Activated T-cell treated with anti-CD3 and anti-CD28 coated beads, Interleukin-2, amount 50 U/mL, for 48 hours (primary cell): ENCODE data around the gene PCDHGA5.
"Not testable (repeated sequence)": the region's sequence is repeated elsewhere in the genome, so short reads cannot be mapped to it uniquely, and the experiment has no call there.

Experiments
- DNase-seq, 2 experiments: peaks; one replicate each; pipeline ENCODE4 v3.0.0-alpha.2; 2020

Gene PCDHGA5

GRCh38 chr5:141388661-141389060, 24.7 kb downstream of the PCDHGA5 start:
- DNase-seq = no peak

- no peak for DNase-seq
Measured at GRCh38 chr5:141389153-141390042, 25.4 kb downstream of the PCDHGA5 start.

DNA sequence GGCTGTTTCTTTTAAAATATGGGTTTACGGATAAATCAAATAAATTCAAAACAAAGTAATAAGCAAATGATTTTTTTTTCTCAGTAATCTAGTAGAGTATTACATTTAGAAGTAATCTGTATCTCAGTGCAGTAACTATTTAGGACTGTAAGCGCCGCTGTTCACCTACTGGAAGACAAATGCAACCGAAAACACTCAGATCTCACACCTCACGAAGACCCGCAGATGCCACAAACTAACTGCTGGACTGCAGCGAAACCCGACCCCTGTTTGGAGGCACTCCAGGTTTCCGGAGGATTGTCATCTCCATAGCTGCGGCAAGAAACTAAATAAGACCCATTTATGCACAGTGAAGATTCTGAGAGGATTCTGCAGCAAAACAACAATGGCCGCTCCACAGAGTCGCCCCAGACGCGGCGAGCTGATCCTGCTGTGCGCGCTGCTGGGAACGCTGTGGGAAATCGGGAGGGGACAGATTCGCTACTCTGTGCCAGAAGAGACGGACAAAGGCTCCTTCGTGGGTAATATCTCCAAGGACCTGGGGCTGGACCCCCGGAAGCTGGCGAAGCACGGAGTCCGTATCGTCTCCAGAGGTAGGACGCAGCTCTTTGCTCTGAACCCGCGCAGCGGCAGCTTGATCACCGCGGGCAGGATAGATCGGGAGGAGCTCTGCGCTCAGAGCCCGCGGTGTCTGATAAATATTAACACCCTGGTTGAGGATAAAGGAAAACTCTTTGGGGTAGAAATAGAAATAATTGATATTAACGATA, 28.7 kb downstream of the PCDHGA5 start, which contains the start of gene PCDHGA8:
Gene PCDHGA8, plus strand, starts transcription at position 205 of the 770 bp plus-strand sequence. Its CDS starts 181 bp downstream, at position 386.
- no peak for DNase-seq

GRCh38 chr5:141393267-141393666, 29.3 kb downstream of the PCDHGA5 start:
- DNase-seq = no peak

DNA sequence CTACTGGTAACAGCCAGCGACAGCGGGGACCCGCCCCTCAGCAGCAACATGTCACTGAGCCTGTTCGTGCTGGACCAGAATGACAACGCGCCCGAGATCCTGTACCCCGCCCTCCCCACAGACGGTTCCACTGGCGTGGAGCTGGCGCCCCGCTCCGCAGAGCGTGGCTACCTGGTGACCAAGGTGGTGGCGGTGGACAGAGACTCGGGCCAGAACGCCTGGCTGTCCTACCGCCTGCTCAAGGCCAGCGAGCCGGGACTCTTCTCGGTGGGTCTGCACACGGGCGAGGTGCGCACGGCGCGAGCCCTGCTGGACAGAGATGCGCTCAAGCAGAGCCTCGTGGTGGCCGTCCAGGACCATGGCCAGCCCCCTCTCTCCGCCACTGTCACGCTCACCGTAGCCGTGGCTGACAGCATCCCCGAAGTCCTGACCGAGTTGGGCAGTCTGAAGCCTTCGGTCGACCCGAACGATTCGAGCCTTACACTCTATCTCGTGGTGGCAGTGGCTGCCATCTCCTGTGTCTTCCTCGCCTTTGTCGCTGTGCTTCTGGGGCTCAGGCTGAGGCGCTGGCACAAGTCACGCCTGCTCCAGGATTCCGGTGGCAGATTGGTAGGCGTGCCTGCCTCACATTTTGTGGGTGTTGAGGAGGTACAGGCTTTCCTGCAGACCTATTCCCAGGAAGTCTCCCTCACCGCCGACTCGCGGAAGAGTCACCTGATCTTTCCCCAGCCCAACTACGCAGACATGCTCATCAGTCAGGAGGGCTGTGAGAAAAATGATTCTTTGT, 30.6 kb downstream of the PCDHGA5 start:
- DNase-seq = not testable (repeated sequence)

- peak in 1 of 2 experiments; percentile 58 for DNase-seq
Measured at GRCh38 chr5:141397756-141398551, 34.0 kb downstream of the PCDHGA5 start, which contains the start of gene PCDHGB5. TSS of gene PCDHGB5 (plus strand) at chr5:141397947. CDS start at chr5:141398128, 181 bp downstream.

- no peak for DNase-seq
Measured at GRCh38 chr5:141398608-141399007, 34.6 kb downstream of the PCDHGA5 start.

DNA sequence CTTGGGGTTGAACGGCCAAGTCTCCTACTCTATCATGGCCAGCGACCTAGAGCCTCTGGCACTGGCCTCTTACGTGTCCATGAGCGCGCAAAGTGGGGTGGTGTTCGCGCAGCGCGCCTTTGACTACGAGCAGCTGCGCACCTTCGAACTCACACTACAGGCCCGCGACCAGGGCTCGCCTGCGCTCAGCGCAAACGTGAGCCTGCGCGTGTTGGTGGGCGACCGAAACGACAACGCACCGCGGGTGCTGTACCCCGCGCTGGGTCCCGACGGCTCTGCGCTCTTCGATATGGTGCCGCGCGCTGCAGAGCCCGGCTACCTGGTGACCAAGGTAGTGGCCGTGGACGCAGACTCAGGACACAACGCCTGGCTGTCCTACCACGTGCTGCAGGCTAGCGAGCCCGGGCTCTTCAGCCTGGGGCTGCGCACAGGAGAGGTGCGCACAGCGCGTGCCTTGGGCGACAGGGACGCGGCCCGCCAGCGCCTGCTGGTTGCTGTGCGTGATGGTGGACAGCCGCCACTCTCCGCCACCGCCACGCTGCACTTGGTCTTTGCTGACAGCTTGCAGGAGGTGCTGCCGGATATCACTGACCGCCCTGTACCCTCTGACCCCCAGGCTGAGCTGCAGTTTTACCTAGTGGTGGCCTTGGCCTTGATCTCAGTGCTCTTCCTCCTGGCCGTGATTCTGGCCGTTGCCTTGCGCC, 35.7 kb downstream of the PCDHGA5 start:
- no peak for DNase-seq

DNA sequence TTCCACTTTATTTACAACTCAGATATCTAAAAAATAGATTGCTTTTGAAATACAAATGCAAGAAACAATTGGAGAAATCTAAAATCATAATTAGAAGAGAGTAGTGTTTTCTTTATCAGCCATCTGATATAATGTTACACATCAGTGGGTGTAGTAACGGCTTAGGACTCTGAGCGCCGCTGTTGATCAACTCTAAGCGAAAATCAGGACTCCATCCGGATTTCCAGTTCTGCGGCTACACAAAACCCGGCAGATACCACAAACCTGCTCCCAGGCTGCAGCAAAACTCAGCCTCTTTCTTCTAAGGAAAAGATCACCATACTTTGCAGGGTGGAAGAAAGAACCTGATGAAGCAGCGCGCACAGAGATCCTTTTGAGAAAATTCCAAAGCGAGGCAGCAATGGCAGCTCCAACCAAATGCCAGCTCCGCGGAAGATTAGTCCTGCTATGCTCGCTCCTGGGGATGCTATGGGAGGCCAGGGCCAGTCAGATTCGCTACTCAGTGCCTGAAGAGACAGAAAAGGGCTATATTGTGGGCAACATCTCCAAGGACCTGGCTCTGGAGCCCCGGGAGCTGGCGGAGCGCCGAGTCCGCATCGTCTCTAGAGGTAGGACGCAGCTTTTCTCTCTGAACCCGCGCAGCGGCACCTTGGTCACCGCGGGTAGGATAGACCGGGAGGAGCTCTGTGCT, 38.7 kb downstream of the PCDHGA5 start, which contains the start of gene PCDHGA9:
Gene PCDHGA9, plus strand, starts transcription at position 226 of the 691 bp plus-strand sequence. Its CDS starts 175 bp downstream, at position 401.
- DNase-seq = no peak

DNA sequence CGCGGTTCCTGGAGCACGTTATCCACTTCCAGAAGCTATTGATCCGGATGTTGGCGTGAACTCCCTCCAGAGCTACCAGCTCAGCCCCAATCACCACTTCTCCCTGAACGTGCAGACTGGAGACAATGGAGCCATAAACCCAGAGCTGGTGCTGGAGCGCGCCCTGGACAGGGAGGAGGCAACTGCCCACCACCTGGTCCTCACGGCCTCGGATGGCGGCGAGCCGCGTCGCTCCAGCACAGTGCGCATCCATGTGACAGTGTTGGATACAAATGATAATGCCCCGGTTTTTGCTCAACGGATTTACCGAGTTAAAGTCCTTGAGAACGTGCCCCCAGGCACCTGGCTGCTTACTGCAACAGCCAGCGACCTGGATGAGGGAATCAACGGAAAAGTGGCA, 39.4 kb downstream of the PCDHGA5 start:
- no peak for DNase-seq

GRCh38 chr5:141407790-141408505, 44.0 kb downstream of the PCDHGA5 start, which contains the start of gene PCDHGB6:
TSS of gene PCDHGB6 (plus strand) at chr5:141408021. CDS start at chr5:141408203, 182 bp downstream.
- peak; percentile 60 to 64 for DNase-seq

GRCh38 chr5:141409598-141410306, 45.8 kb downstream of the PCDHGA5 start:
- no peak for DNase-seq

GRCh38 chr5:141411575-141411974, 47.6 kb downstream of the PCDHGA5 start:
- DNase-seq = no peak

GRCh38 chr5:141412854-141413539, 49.0 kb downstream of the PCDHGA5 start, which contains the start of gene PCDHGA10:
TSS of gene PCDHGA10 (plus strand) at chr5:141412987. CDS start at chr5:141413176, 189 bp downstream.
- peak in 1 of 2 experiments; percentile 66 for DNase-seq

GRCh38 chr5:141413540-141414069, 49.6 kb downstream of the PCDHGA5 start:
- DNase-seq = no peak

DNA sequence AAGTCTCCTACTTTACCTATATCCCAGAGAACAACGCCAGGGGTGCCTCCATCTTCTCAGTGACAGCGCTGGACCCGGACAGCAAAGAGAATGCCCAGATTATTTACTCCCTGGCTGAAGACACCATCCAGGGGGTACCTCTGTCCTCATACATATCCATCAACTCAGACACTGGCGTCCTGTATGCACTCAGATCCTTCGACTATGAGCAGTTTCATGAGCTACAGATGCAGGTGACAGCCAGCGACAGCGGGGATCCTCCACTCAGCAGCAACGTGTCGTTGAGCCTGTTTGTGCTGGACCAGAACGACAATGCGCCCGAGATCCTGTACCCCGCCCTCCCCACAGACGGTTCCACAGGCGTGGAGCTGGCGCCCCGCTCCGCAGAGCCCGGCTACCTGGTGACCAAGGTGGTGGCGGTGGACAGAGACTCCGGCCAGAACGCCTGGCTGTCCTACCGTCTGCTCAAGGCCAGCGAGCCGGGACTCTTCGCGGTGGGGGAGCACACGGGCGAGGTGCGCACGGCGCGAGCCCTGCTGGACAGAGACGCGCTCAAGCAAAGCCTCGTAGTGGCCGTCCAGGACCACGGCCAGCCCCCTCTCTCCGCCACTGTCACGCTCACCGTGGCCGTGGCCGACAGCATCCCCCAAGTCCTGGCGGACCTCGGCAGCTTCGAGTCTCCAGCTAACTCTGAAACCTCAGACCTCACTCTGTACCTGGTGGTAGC, 50.7 kb downstream of the PCDHGA5 start:
- DNase-seq = not testable (repeated sequence)

GRCh38 chr5:141415275-141415618, 51.3 kb downstream of the PCDHGA5 start:
- not testable (repeated sequence) for DNase-seq
